ENCODE measurements around the gene B4GALT3. TPM values are rescaled to one million over a fixed set of nuclear protein-coding genes. Genes with fewer than 3 reads are reported as not detected.

B4GALT3 gene
- polyA plus RNA-seq, 2 donors, result 18.3 to 18.8 TPM

GRCh38 chr1:161165742-161166668 lies 11.3 kb downstream of the B4GALT3 start, which contains the start of gene PPOX:
Gene PPOX (plus strand): TSS chr1:161166426. CDS start chr1:161166848, 422 bp downstream.
- H3K27ac ChIP-seq (ENCODE audit: low read depth in 2 of 2, low read length in 1 of 2), result peak within 1 kb of the TSS; percentile 92 to 97
- no peaks in the 10 kb centered on the region for H3K9me3 ChIP-seq (ENCODE audit: control insufficient read depth in 2 of 2, insufficient read depth in 1 of 2, low read depth in 1 of 2, low read length in 1 of 2)
- no peaks in the 10 kb centered on the region for H3K27me3 ChIP-seq (ENCODE audit: control insufficient read depth in 1 of 2, insufficient read depth in 2 of 2, low read length in 2 of 2)
- peak within 1 kb of the TSS; percentile 63 to 67 for H3K4me3 ChIP-seq (ENCODE audit: low read depth in 1 of 2, low read length in 2 of 2)
- 0% methylated on average over 54 of the region's 54 CpGs for WGBS, 2 donors
- peaks cover 2 to 20% of the 10 kb centered on the region in 2 donors for H3K36me3 ChIP-seq (ENCODE audit: control insufficient read depth in 2 of 2, insufficient read depth in 2 of 2, low read length in 1 of 2)
- peaks cover under 1 to 15% of the 10 kb centered on the region in 2 donors for H3K4me1 ChIP-seq (ENCODE audit: control insufficient read depth in 2 of 2, insufficient read depth in 2 of 2, low read length in 1 of 2)

DNA sequence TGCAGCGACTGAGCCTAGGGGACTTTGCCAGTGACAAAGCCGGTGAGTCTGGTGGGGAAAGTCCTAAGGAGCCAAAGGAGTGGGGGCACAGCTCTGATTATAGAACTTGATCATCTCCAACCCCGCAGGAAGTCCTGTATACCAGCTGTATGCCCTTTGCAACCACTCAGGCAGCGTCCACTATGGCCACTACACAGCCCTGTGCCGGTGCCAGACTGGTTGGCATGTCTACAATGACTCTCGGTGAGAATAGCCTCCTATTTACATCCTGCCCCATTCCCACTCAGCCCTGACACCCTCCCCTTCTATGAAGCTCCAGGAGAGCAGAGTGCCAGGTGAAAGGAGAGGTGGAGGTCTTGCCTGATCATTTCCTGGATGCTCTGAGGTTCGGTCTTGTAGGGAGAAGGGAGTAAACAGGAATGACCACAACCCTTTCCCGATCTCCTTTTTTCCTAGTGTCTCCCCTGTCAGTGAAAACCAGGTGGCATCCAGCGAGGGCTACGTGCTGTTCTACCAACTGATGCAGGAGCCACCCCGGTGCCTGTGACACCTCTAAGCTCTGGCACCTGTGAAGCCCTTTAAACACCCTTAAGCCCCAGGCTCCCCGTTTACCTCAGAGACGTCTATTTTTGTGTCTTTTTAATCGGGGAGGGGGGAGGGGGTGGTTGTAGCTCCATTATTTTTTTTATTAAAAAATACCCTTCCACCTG lies 12.3 kb downstream of the B4GALT3 start:
- Histone ChIP-seq H3K27me3 (ENCODE audit: control insufficient read depth in 1 of 2, insufficient read depth in 2 of 2, low read length in 2 of 2) (no peaks in the 10 kb centered on the region), H3K9me3 (ENCODE audit: control insufficient read depth in 2 of 2, insufficient read depth in 1 of 2, low read depth in 1 of 2, low read length in 1 of 2) (no peaks in the 10 kb centered on the region), H3K36me3 (ENCODE audit: control insufficient read depth in 2 of 2, insufficient read depth in 2 of 2, low read length in 1 of 2) (peaks cover 0 to 17% of the 10 kb centered on the region in 2 donors), H3K4me3 (ENCODE audit: low read depth in 1 of 2, low read length in 2 of 2) (no peak overlapping the region), H3K4me1 (ENCODE audit: control insufficient read depth in 2 of 2, insufficient read depth in 2 of 2, low read length in 1 of 2) (peaks cover 4 to 25% of the 10 kb centered on the region in 2 donors), H3K27ac (ENCODE audit: low read depth in 2 of 2, low read length in 1 of 2) (peak overlapping the region; percentile 92 to 97)
- 58 to 64% methylated on average over 14 of the region's 14 CpGs for WGBS, 2 donors

DNA sequence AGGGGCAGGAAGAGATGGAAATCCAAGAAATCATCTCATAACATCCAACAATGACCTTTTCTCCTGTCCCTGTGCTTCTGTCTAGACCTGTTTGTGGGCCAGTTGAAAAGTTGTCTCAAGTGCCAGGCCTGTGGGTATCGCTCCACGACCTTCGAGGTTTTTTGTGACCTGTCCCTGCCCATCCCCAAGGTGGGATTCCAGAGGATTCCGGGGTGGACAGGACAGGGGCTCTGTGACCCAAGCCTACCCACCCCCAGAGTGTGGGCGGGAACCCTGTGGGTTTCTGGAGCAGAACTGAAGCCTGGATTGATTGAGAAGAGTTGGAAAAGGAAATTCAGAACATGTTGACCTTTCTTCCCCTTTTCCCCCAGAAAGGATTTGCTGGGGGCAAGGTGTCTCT lies 13.5 kb downstream of the B4GALT3 start:
- H3K27ac ChIP-seq (ENCODE audit: low read depth in 2 of 2, low read length in 1 of 2), result no peak overlapping the region
- no peak overlapping the region for H3K4me3 ChIP-seq (ENCODE audit: low read depth in 1 of 2, low read length in 2 of 2)
- H3K36me3 ChIP-seq (ENCODE audit: control insufficient read depth in 2 of 2, insufficient read depth in 2 of 2, low read length in 1 of 2), result peaks cover 0 to 13% of the 10 kb centered on the region in 2 donors
- 89 to 91% methylated on average over 5 of the region's 5 CpGs for WGBS, 2 donors
- H3K27me3 ChIP-seq (ENCODE audit: control insufficient read depth in 1 of 2, insufficient read depth in 2 of 2, low read length in 2 of 2), result no peaks in the 10 kb centered on the region
- H3K4me1 ChIP-seq (ENCODE audit: control insufficient read depth in 2 of 2, insufficient read depth in 2 of 2, low read length in 1 of 2), result peaks cover 4 to 28% of the 10 kb centered on the region in 2 donors
- no peaks in the 10 kb centered on the region for H3K9me3 ChIP-seq (ENCODE audit: control insufficient read depth in 2 of 2, insufficient read depth in 1 of 2, low read depth in 1 of 2, low read length in 1 of 2)

GRCh38 chr1:161162806-161163205 lies 14.5 kb downstream of the B4GALT3 start:
- H3K27ac ChIP-seq (ENCODE audit: low read depth in 2 of 2, low read length in 1 of 2), result no peak overlapping the region
- no peak overlapping the region for H3K4me3 ChIP-seq (ENCODE audit: low read depth in 1 of 2, low read length in 2 of 2)
- WGBS, 2 donors, result 91 to 95% methylated on average over 10 of the region's 10 CpGs
- H3K4me1 ChIP-seq (ENCODE audit: control insufficient read depth in 2 of 2, insufficient read depth in 2 of 2, low read length in 1 of 2), result peaks cover 4 to 30% of the 10 kb centered on the region in 2 donors
- H3K36me3 ChIP-seq (ENCODE audit: control insufficient read depth in 2 of 2, insufficient read depth in 2 of 2, low read length in 1 of 2), result peaks cover 0 to 18% of the 10 kb centered on the region in 2 donors
- H3K9me3 ChIP-seq (ENCODE audit: control insufficient read depth in 2 of 2, insufficient read depth in 1 of 2, low read depth in 1 of 2, low read length in 1 of 2), result no peaks in the 10 kb centered on the region
- H3K27me3 ChIP-seq (ENCODE audit: control insufficient read depth in 1 of 2, insufficient read depth in 2 of 2, low read length in 2 of 2), result no peaks in the 10 kb centered on the region

DNA sequence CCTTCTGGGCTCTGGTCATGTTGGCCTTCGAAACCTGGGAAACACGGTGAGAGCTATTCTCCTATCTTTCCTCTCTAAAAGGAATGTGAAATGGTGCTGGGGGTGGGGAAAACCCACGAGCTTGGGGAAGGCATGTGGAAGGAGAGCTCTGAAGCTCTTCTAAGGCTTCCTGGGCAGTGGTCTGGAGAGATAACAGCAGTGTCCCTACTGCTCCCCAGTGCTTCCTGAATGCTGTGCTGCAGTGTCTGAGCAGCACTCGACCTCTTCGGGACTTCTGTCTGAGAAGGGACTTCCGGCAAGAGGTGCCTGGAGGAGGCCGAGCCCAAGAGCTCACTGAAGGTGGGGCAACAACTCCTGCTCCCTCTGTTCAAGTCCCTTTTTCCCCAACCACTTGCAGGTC lies 15.3 kb downstream of the B4GALT3 start:
- no peak overlapping the region for H3K4me3 ChIP-seq (ENCODE audit: low read depth in 1 of 2, low read length in 2 of 2)
- H3K36me3 ChIP-seq (ENCODE audit: control insufficient read depth in 2 of 2, insufficient read depth in 2 of 2, low read length in 1 of 2), result peaks cover 0 to 18% of the 10 kb centered on the region in 2 donors
- no peaks in the 10 kb centered on the region for H3K27me3 ChIP-seq (ENCODE audit: control insufficient read depth in 1 of 2, insufficient read depth in 2 of 2, low read length in 2 of 2)
- H3K9me3 ChIP-seq (ENCODE audit: control insufficient read depth in 2 of 2, insufficient read depth in 1 of 2, low read depth in 1 of 2, low read length in 1 of 2), result no peaks in the 10 kb centered on the region
- peaks cover 4 to 27% of the 10 kb centered on the region in 2 donors for H3K4me1 ChIP-seq (ENCODE audit: control insufficient read depth in 2 of 2, insufficient read depth in 2 of 2, low read length in 1 of 2)
- H3K27ac ChIP-seq (ENCODE audit: low read depth in 2 of 2, low read length in 1 of 2), result no peak overlapping the region
- 81 to 85% methylated on average over 7 of the region's 7 CpGs for WGBS, 2 donors

DNA sequence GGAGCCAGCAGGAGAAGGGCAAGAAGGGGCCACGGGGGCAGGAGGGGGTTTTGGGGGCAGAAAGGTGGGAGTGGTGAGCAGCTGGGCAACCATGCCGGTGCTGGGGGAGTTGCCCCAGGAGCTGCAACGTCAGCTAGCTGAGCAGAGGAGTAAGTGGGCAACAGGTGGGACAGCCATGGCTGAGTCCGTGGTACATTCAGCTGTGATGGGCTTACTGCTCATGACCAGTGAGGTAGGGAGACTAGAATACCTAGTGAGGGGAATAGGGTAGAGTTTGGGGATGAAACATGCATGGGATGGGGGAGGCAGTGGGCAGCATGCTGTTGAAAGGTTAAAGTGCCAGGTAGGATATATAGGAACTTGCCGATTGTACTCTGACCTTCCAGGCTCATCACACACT lies 15.7 kb downstream of the B4GALT3 start:
- H3K4me1 ChIP-seq (ENCODE audit: control insufficient read depth in 2 of 2, insufficient read depth in 2 of 2, low read length in 1 of 2), result peaks cover 4 to 23% of the 10 kb centered on the region in 2 donors
- no peak overlapping the region for H3K4me3 ChIP-seq (ENCODE audit: low read depth in 1 of 2, low read length in 2 of 2)
- no peaks in the 10 kb centered on the region for H3K27me3 ChIP-seq (ENCODE audit: control insufficient read depth in 1 of 2, insufficient read depth in 2 of 2, low read length in 2 of 2)
- no peak overlapping the region for H3K27ac ChIP-seq (ENCODE audit: low read depth in 2 of 2, low read length in 1 of 2)
- H3K36me3 ChIP-seq (ENCODE audit: control insufficient read depth in 2 of 2, insufficient read depth in 2 of 2, low read length in 1 of 2), result peaks cover 0 to 18% of the 10 kb centered on the region in 2 donors
- no peaks in the 10 kb centered on the region for H3K9me3 ChIP-seq (ENCODE audit: control insufficient read depth in 2 of 2, insufficient read depth in 1 of 2, low read depth in 1 of 2, low read length in 1 of 2)
- WGBS, 2 donors, result 82 to 84% methylated on average over 5 of the region's 5 CpGs

DNA sequence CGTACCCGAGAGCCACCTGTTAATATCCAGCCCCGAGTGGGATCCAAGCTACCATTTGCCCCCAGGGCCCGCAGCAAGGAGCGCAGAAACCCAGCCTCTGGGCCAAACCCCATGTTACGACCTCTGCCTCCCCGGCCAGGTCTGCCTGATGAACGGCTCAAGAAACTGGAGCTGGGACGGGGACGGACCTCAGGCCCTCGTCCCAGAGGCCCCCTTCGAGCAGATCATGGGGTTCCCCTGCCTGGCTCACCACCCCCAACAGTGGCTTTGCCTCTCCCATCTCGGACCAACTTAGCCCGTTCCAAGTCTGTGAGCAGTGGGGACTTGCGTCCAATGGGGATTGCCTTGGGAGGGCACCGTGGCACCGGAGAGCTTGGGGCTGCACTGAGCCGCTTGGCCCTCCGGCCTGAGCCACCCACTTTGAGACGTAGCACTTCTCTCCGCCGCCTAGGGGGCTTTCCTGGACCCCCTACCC lies 16.6 kb downstream of the B4GALT3 start:
- 91 to 95% methylated on average over 22 of the region's 22 CpGs for WGBS, 2 donors
- H3K4me3 ChIP-seq (ENCODE audit: low read depth in 1 of 2, low read length in 2 of 2), result no peak overlapping the region
- no peaks in the 10 kb centered on the region for H3K27me3 ChIP-seq (ENCODE audit: control insufficient read depth in 1 of 2, insufficient read depth in 2 of 2, low read length in 2 of 2)
- no peaks in the 10 kb centered on the region for H3K9me3 ChIP-seq (ENCODE audit: control insufficient read depth in 2 of 2, insufficient read depth in 1 of 2, low read depth in 1 of 2, low read length in 1 of 2)
- H3K36me3 ChIP-seq (ENCODE audit: control insufficient read depth in 2 of 2, insufficient read depth in 2 of 2, low read length in 1 of 2), result peaks cover 0 to 18% of the 10 kb centered on the region in 2 donors
- H3K27ac ChIP-seq (ENCODE audit: low read depth in 2 of 2, low read length in 1 of 2), result no peak overlapping the region
- peaks cover 4 to 23% of the 10 kb centered on the region in 2 donors for H3K4me1 ChIP-seq (ENCODE audit: control insufficient read depth in 2 of 2, insufficient read depth in 2 of 2, low read length in 1 of 2)

DNA sequence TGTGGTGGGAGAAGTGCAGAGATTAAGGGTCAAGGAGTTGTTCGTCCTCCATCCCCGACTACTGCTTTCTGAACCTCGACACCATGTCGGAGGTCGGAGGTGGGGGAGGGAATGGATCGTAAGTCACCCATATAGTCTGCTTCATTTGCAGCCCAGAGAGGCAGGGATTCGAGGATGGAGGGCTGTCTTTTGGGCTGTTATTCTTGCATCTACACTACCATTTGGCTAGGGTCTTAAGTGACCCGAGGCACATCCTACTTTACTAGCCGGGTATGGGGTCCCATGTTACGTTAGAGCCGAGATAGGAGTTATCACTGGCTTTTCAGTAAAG lies 17.4 kb downstream of the B4GALT3 start:
- H3K27ac ChIP-seq (ENCODE audit: low read depth in 2 of 2, low read length in 1 of 2), result peak overlapping the region; percentile 81 to 83
- H3K36me3 ChIP-seq (ENCODE audit: control insufficient read depth in 2 of 2, insufficient read depth in 2 of 2, low read length in 1 of 2), result peaks cover 0 to 18% of the 10 kb centered on the region in 2 donors
- H3K9me3 ChIP-seq (ENCODE audit: control insufficient read depth in 2 of 2, insufficient read depth in 1 of 2, low read depth in 1 of 2, low read length in 1 of 2), result no peaks in the 10 kb centered on the region
- WGBS, 2 donors, result 5 to 9% methylated on average over 11 of the region's 11 CpGs
- H3K4me1 ChIP-seq (ENCODE audit: control insufficient read depth in 2 of 2, insufficient read depth in 2 of 2, low read length in 1 of 2), result peaks cover 4 to 18% of the 10 kb centered on the region in 2 donors
- no peaks in the 10 kb centered on the region for H3K27me3 ChIP-seq (ENCODE audit: control insufficient read depth in 1 of 2, insufficient read depth in 2 of 2, low read length in 2 of 2)
- peak overlapping the region; percentile 80 to 98 for H3K4me3 ChIP-seq (ENCODE audit: low read depth in 1 of 2, low read length in 2 of 2)

DNA sequence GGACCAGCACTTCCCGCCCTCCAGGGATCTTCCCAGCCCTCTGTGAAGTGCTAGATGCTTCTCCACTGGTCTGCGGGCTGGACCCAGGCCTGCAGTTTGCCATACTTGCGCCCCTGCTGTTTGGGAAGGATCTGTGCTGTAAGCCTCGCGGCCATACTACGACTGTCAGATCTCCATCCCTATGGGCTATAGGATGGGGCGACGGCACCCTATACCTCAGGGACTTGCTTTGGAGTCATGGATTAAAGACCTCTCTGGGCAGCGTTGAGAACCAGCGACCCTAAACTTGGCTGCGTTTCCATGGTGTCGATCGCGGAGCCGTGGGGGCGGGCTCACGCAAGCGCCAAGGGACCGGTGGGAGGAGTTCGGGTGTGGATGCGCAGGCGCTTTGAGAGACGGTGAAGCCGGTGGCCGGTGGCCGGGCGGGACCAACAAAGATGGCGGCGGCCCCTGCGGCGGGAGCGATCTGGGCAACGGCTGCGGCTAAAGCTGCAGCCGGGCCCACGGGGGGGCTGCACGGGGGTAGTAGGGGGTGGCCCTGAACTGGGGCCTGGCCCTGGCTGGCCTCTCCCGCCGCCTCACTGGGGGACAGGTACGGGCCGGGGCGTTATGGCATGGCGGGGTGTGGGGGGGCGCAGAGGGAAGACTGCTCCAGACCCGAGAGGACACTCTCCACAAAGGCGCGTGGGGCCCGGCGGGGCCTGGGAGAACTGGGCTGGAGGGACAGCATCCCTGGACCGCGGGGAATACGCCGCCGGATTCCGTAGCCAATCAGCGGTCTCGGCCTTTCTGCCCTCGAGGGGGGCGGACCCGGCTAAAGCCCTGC lies 18.0 kb downstream of the B4GALT3 start, which contains the start of gene USP21:
TSS of gene USP21 (plus strand) at position 414 of the 826 bp plus-strand sequence. CDS start 1,141 bp downstream, outside the sequence.
- H3K36me3 ChIP-seq (ENCODE audit: control insufficient read depth in 2 of 2, insufficient read depth in 2 of 2, low read length in 1 of 2), result peaks cover 0 to 18% of the 10 kb centered on the region in 2 donors
- no peaks in the 10 kb centered on the region for H3K27me3 ChIP-seq (ENCODE audit: control insufficient read depth in 1 of 2, insufficient read depth in 2 of 2, low read length in 2 of 2)
- peaks cover 4 to 17% of the 10 kb centered on the region in 2 donors for H3K4me1 ChIP-seq (ENCODE audit: control insufficient read depth in 2 of 2, insufficient read depth in 2 of 2, low read length in 1 of 2)
- no peaks in the 10 kb centered on the region for H3K9me3 ChIP-seq (ENCODE audit: control insufficient read depth in 2 of 2, insufficient read depth in 1 of 2, low read depth in 1 of 2, low read length in 1 of 2)
- 1% methylated on average over 54 to 60 of the region's 60 CpGs for WGBS, 2 donors
- peak within 1 kb of the TSS; percentile 80 to 98 for H3K4me3 ChIP-seq (ENCODE audit: low read depth in 1 of 2, low read length in 2 of 2)
- H3K27ac ChIP-seq (ENCODE audit: low read depth in 2 of 2, low read length in 1 of 2), result peak within 1 kb of the TSS; percentile 81 to 83
